Inflammatory macrophage treated with lipopolysaccharide for 4 hours (primary cell): ENCODE data around the gene MTHFD1L.

Experiments used
- DNase-seq: peaks from one replicate; pipeline ENCODE4 v3.0.0-alpha.2; 2020

Gene MTHFD1L

GRCh38 chr6:150866147-150866990 is 867 bp downstream of the MTHFD1L start:
- DNase-seq = peak; percentile 55

GRCh38 chr6:150866991-150867501 is 1.5 kb downstream of the MTHFD1L start:
- DNase-seq = no peak

- no peak for DNase-seq
Measured at GRCh38 chr6:150868759-150869158, 3.3 kb downstream of the MTHFD1L start.

- DNase-seq = no peak
Measured at GRCh38 chr6:150874179-150874578, 8.7 kb downstream of the MTHFD1L start.

- DNase-seq = no peak
Measured at GRCh38 chr6:150875841-150876240, 10.3 kb downstream of the MTHFD1L start.

GRCh38 chr6:150876598-150876997 is 11.1 kb downstream of the MTHFD1L start:
- no peak for DNase-seq

GRCh38 chr6:150877928-150878327 is 12.4 kb downstream of the MTHFD1L start:
- DNase-seq = no peak

GRCh38 chr6:150878347-150879213 is 13.1 kb downstream of the MTHFD1L start:
- no peak for DNase-seq

- no peak for DNase-seq
Measured at GRCh38 chr6:150880336-150880735, 14.8 kb downstream of the MTHFD1L start.

- DNase-seq = no peak
Measured at GRCh38 chr6:150881911-150882481, 16.5 kb downstream of the MTHFD1L start.

GRCh38 chr6:150883521-150883920 is 18.0 kb downstream of the MTHFD1L start:
- DNase-seq = no peak

GRCh38 chr6:150886155-150886554 is 20.7 kb downstream of the MTHFD1L start:
- DNase-seq = no peak

- no peak for DNase-seq
Measured at GRCh38 chr6:150887978-150888563, 22.6 kb downstream of the MTHFD1L start.

GRCh38 chr6:150890346-150890745 is 24.8 kb downstream of the MTHFD1L start:
- DNase-seq = no peak

- peak; percentile 46 for DNase-seq
Measured at GRCh38 chr6:150891888-150892485, 26.5 kb downstream of the MTHFD1L start.

GRCh38 chr6:150894191-150894744 is 28.8 kb downstream of the MTHFD1L start:
- DNase-seq = no peak

GRCh38 chr6:150894935-150895552 is 29.5 kb downstream of the MTHFD1L start:
- DNase-seq = no peak

GRCh38 chr6:150895928-150896632 is 30.6 kb downstream of the MTHFD1L start:
- no peak for DNase-seq

- no peak for DNase-seq
Measured at GRCh38 chr6:150897400-150897943, 32.0 kb downstream of the MTHFD1L start.

GRCh38 chr6:150898399-150899170 is 33.1 kb downstream of the MTHFD1L start:
- DNase-seq = no peak
